Fibroblast of lung (primary cell): ENCODE measurements around the gene OR51S1. TPM values are rescaled to one million over a fixed set of nuclear protein-coding genes. Genes with fewer than 3 reads are reported as not detected.
"Not testable (repeated sequence)": the region's sequence is repeated elsewhere in the genome, so short reads cannot be mapped to it uniquely, and the experiment has no call there.

Experiments
- DNase-seq, 2 donors: peaks; one replicate each; pipeline versions ENCODE4 v3.0.0 to v3.0.0-alpha.2; 2010; ENCODE audit warnings: low read depth in 2 of 2
- H2AFZ ChIP-seq: 2 replicates; pipeline ENCODE4 v1.5.1; 2012; ENCODE audit warnings: low read length, control low read depth, inconsistent platforms
- H3K27ac ChIP-seq: 2 replicates; pipeline ENCODE4 v1.5.1; 2011; ENCODE audit warnings: low read length, control low read depth; ENCODE audit not compliant: insufficient read depth
- H3K27me3 ChIP-seq: 2 replicates; pipeline ENCODE4 v1.5.1; 2011; ENCODE audit warnings: mild to moderate bottlenecking, low read length; ENCODE audit not compliant: control insufficient read depth, insufficient read depth
- H3K36me3 ChIP-seq: 2 replicates; pipeline ENCODE4 v1.5.1; 2011; ENCODE audit warnings: low read length; ENCODE audit not compliant: control insufficient read depth, insufficient read depth
- H3K4me1 ChIP-seq: 2 replicates; pipeline ENCODE4 v1.5.1; 2011; ENCODE audit warnings: low read length; ENCODE audit not compliant: control insufficient read depth, insufficient read depth; ENCODE audit errors: extremely low read depth
- H3K4me2 ChIP-seq: 2 replicates; pipeline ENCODE4 v1.5.1; 2011; ENCODE audit warnings: low read length, control low read depth; ENCODE audit not compliant: insufficient read depth; ENCODE audit errors: extremely low read depth
- H3K4me3 ChIP-seq, 4 experiments: fragments of 200-600 bp in 1 of 4; sonication (generic) in 1 of 4; replicated peaks in 1 of 4; 2 replicates each; pipeline ENCODE4 v1.5.1; 2011 to 2016; ENCODE audit warnings: low read length in 4 of 4, low read depth in 3 of 4, mild to moderate bottlenecking in 3 of 4, control low read depth in 2 of 4, inconsistent platforms in 1 of 4, mixed read lengths in 1 of 4; ENCODE audit not compliant: insufficient read depth in 1 of 4; ENCODE audit errors: control extremely low read depth in 1 of 4
- H3K79me2 ChIP-seq: 2 replicates; pipeline ENCODE4 v1.5.1; 2012; ENCODE audit warnings: mild to moderate bottlenecking, low read length, inconsistent platforms; ENCODE audit not compliant: control insufficient read depth, insufficient read depth
- H3K9ac ChIP-seq: 2 replicates; pipeline ENCODE4 v1.5.1; 2011; ENCODE audit warnings: mild to moderate bottlenecking, low read length, control low read depth; ENCODE audit not compliant: insufficient read depth
- H3K9me3 ChIP-seq: 2 replicates; pipeline ENCODE4 v1.5.1; 2012; ENCODE audit warnings: low read depth, low read length; ENCODE audit not compliant: control insufficient read depth, insufficient read depth
- H4K20me1 ChIP-seq: 2 replicates; pipeline ENCODE4 v1.5.1; 2011; ENCODE audit warnings: low read length; ENCODE audit not compliant: control insufficient read depth, insufficient read depth; ENCODE audit errors: extremely low read depth
- CTCF ChIP-seq, 2 donors: IDR thresholded peaks in 1 of 2; conservative IDR thresholded peaks in 1 of 2; 1 replicate in 1 of 2; 2 replicates in 1 of 2; pipeline ENCODE4 v1.5.1; 2011 to 2012; ENCODE audit warnings: low read length in 2 of 2, control low read depth in 1 of 2, inconsistent platforms in 1 of 2, low read depth in 1 of 2, mild to moderate bottlenecking in 1 of 2
- EZH2 ChIP-seq: IDR thresholded peaks from 2 replicates; pipeline ENCODE4 v1.5.1; 2012; ENCODE audit warnings: low read length, control low read depth, mild to moderate bottlenecking; ENCODE audit errors: missing control alignments
- polyA plus RNA-seq, 2 donors: library from polyadenylated mRNA; depleted of rRNA in 1 of 2; stranded (reverse) in 1 of 2; unstranded in 1 of 2; fragments of >200 nt; gene quantifications; 2 replicates each; pipeline ENCODE4 v1.2.1, GENCODE V29; 2011 to 2012; ENCODE audit warnings: missing spikeins in 1 of 2
- total RNA-seq: library from RNA; depleted of rRNA; stranded (reverse); fragments of >200 nt; gene quantifications from 2 replicates; pipeline ENCODE4 v1.2.1, GENCODE V29; 2014

Gene OR51S1
- total and polyA plus RNA-seq, 2 donors (not counting 1 experiment from before 2014, with no cell fraction given): not detected

GRCh38 chr11:4865855-4866254 is 16.8 kb upstream of the OR51S1 start:
- Histone ChIP-seq H3K27ac (no peak overlapping the region), H3K36me3 (no peaks in the 10 kb centered on the region), H4K20me1 (no peaks in the 10 kb centered on the region), H3K4me1 (no peaks in the 10 kb centered on the region), H3K4me3 (no peak overlapping the region), H3K27me3 (no peaks in the 10 kb centered on the region), H3K4me2 (no peak overlapping the region), H3K9ac (no peak overlapping the region), H3K9me3 (no peaks in the 10 kb centered on the region), H3K79me2 (no peaks in the 10 kb centered on the region), H2AFZ (no peak overlapping the region)
- TF ChIP-seq CTCF (conservative IDR thresholded peaks at IDR 0.05 in 1 of 2, IDR thresholded peaks at IDR 0.05 in 1 of 2; ENCODE audit: low read depth in 1 of 2, low read length in 2 of 2): no peak
- no peak for TF ChIP-seq EZH2
- DNase-seq: no peak

- no peak for DNase-seq
- no peak overlapping the region for H3K4me3 ChIP-seq
Measured at GRCh38 chr11:4863876-4864275, 14.9 kb upstream of the OR51S1 start.

GRCh38 chr11:4862447-4863236 is 13.6 kb upstream of the OR51S1 start:
- no peak for TF ChIP-seq EZH2
- no peak for TF ChIP-seq CTCF (conservative IDR thresholded peaks at IDR 0.05 in 1 of 2, IDR thresholded peaks at IDR 0.05 in 1 of 2; ENCODE audit: low read depth in 1 of 2, low read length in 2 of 2)
- Histone ChIP-seq H3K9ac (no peak overlapping the region), H3K9me3 (no peaks in the 10 kb centered on the region)

More at GRCh38 chr11:4863876-4864275, 14.9 kb upstream of the OR51S1 start:
- TF ChIP-seq CTCF (conservative IDR thresholded peaks at IDR 0.05 in 1 of 2, IDR thresholded peaks at IDR 0.05 in 1 of 2; ENCODE audit: low read depth in 1 of 2, low read length in 2 of 2) (no peak), EZH2 (no peak)
- no peaks in the 10 kb centered on the region for H3K36me3 ChIP-seq
- no peaks in the 10 kb centered on the region for H3K27me3 ChIP-seq
- no peaks in the 10 kb centered on the region for H3K79me2 ChIP-seq
- no peak overlapping the region for H2AFZ ChIP-seq
- H3K9ac ChIP-seq: no peak overlapping the region
- H3K4me2 ChIP-seq: no peak overlapping the region
- H3K27ac ChIP-seq: no peak overlapping the region
- H3K9me3 ChIP-seq: no peaks in the 10 kb centered on the region
- H4K20me1 ChIP-seq: no peaks in the 10 kb centered on the region
- H3K4me1 ChIP-seq: no peaks in the 10 kb centered on the region

GRCh38 chr11:4854286-4854685 is 5.3 kb upstream of the OR51S1 start:
- H3K79me2 ChIP-seq, H4K20me1 ChIP-seq, H3K4me1 ChIP-seq, H3K9ac ChIP-seq, DNase-seq, H3K27me3 ChIP-seq, H3K36me3 ChIP-seq, H3K9me3 ChIP-seq, H3K27ac ChIP-seq, H3K4me3 ChIP-seq, H3K4me2 ChIP-seq, H2AFZ ChIP-seq: not testable (repeated sequence)

More at GRCh38 chr11:4862447-4863236, 13.6 kb upstream of the OR51S1 start:
- Histone ChIP-seq H3K79me2 (no peaks in the 10 kb centered on the region), H4K20me1 (no peaks in the 10 kb centered on the region), H3K36me3 (no peaks in the 10 kb centered on the region), H3K27ac (no peak overlapping the region), H3K27me3 (no peaks in the 10 kb centered on the region), H3K4me2 (no peak overlapping the region), H3K4me1 (no peaks in the 10 kb centered on the region), H2AFZ (no peak overlapping the region), H3K4me3 (no peak overlapping the region)
- DNase-seq: no peak
